NOMO-1 (cell line): ENCODE results near the gene ZFAND2A.

Experiments used
- DNase-seq, 2 experiments: peaks; one replicate each; lab custom pipeline; 2025; ENCODE audit not compliant: unreplicated experiment in 2 of 2; lab: John Stamatoyannopoulos, UW

The ZFAND2A gene

GRCh38 chr7:1111156-1111555, 48.8 kb downstream of the ZFAND2A start:
- no peak for DNase-seq

- DNase-seq, result no peak
These were observed 49.6 kb downstream of the ZFAND2A start for GRCh38 chr7:1110358-1110757.

GRCh38 chr7:1109581-1110310, 50.2 kb downstream of the ZFAND2A start:
- no peak for DNase-seq

- DNase-seq, result no peak
These were observed 51.6 kb downstream of the ZFAND2A start for GRCh38 chr7:1108264-1108920.

GRCh38 chr7:1106793-1107421, 53.1 kb downstream of the ZFAND2A start:
- DNase-seq, result no peak

- DNase-seq, result no peak
These were observed 53.8 kb downstream of the ZFAND2A start for GRCh38 chr7:1106063-1106792.

- DNase-seq, result no peak
These were observed 54.8 kb downstream of the ZFAND2A start for GRCh38 chr7:1105189-1105588.

GRCh38 chr7:1104516-1105179, 55.3 kb downstream of the ZFAND2A start:
- DNase-seq, result no peak

GRCh38 chr7:1103789-1104515, 56.0 kb downstream of the ZFAND2A start:
- no peak for DNase-seq

- no peak for DNase-seq
These were observed 56.8 kb downstream of the ZFAND2A start for GRCh38 chr7:1103009-1103788.
